Type B pancreatic cell (in vitro differentiated cells): ENCODE results near the gene RAPGEF5. TPM values are rescaled to one million over a fixed set of nuclear protein-coding genes. Genes with fewer than 3 reads are reported as not detected.

ENCODE experiments used
- DNase-seq: peaks from one replicate; pipeline ENCODE4 v3.0.0; 2021; ENCODE audit warnings: mixed read lengths; ENCODE audit not compliant: unreplicated experiment; ENCODE audit errors: extremely low spot score
- H3K27ac Mint-ChIP-seq: 2 replicates; pipeline ENCODE4 v1.8.0; 2021; ENCODE audit warnings: mild to moderate bottlenecking, mixed read lengths
- H3K27me3 Mint-ChIP-seq: 2 replicates; pipeline ENCODE4 v1.8.0; 2021; ENCODE audit warnings: mixed read lengths
- H3K36me3 Mint-ChIP-seq: 2 replicates; pipeline ENCODE4 v1.8.0; 2021; ENCODE audit warnings: mixed read lengths
- H3K4me1 Mint-ChIP-seq: one replicate; pipeline ENCODE4 v1.8.0; 2021; ENCODE audit warnings: mixed read lengths; ENCODE audit not compliant: unreplicated experiment
- H3K4me3 Mint-ChIP-seq: 2 replicates; pipeline ENCODE4 v1.8.0; 2021; ENCODE audit warnings: mild to moderate bottlenecking, mixed read lengths
- H3K9me3 Mint-ChIP-seq: 2 replicates; pipeline ENCODE4 v1.8.0; 2021; ENCODE audit warnings: mixed read lengths
- total RNA-seq: library from RNA; stranded (reverse); gene quantifications from 2 replicates; pipeline ENCODE4 v1.2.1, GENCODE V29; 2021; ENCODE audit warnings: low replicate concordance
- TF ChIP-seq, protein P1 (sequence below): fragments of 200-600 bp; sonication (generic); conservative IDR thresholded peaks from 2 replicates; pipeline ENCODE4 v1.5.0; 2021; ENCODE audit warnings: antibody characterized with exemption, mild to moderate bottlenecking

Gene RAPGEF5
- total RNA-seq, 1 donor from 2014 or later: 13.3 TPM

DNA sequence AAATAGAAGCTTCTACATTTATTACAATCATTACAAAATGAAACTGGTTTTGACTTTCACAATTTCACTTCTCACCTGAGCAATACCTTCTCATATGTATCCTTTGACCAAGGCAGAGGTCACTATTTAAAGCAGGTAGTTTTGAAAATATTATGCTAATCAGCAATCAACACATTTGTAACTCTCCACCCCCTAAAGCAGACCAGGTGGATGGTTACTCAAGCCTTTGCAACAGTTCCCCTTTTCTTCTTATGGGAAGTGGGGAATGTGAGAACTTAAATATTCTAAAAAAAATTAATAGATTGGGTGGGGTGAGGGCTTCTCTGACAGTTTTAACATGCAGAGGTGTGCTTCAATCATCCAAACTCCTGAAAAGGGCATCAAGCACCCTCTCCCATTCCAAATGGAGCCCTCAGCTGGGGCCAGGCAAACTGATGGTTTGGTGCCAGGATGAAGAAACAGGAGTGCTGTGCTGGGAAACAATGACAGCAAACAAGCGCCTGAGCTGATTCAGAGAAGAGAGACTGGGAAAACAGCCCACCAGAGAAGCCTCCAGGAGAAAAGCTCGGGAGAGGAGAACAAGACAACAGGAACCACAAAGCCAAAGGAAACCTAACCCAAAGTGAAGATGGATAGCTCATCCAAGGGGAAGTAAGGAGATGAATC lies 17.1 kb downstream of the RAPGEF5 start:
- no peak overlapping the region for H3K27ac Mint-ChIP-seq
- H3K4me3 Mint-ChIP-seq: no peak overlapping the region

DNA sequence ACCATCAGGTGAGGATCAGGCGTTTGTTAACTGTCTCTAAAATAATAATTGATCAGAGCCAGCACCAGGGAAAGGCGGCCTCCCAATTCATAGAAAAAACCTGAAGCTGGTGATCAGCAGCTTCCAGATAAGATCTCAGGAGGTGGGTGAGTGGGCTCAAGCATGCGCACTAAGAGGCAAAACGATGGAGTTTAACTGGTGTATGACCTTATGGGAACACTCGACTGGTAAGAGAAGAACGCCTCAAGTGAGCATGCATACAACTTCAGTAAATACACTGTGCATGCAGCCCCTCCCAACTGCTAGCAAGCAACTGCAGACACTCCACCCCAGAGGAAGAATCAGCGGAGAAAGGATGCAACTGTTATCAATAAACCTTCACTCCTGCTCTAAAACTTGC lies 18.1 kb downstream of the RAPGEF5 start:
- Mint-ChIP-seq H3K4me3 (no peak overlapping the region), H3K27me3 (no peaks in the 10 kb centered on the region), H3K36me3 (no peaks in the 10 kb centered on the region), H3K4me1 (no peaks in the 10 kb centered on the region), H3K9me3 (no peaks in the 10 kb centered on the region), H3K27ac (no peak overlapping the region)
- TF ChIP-seq, protein P1, sequence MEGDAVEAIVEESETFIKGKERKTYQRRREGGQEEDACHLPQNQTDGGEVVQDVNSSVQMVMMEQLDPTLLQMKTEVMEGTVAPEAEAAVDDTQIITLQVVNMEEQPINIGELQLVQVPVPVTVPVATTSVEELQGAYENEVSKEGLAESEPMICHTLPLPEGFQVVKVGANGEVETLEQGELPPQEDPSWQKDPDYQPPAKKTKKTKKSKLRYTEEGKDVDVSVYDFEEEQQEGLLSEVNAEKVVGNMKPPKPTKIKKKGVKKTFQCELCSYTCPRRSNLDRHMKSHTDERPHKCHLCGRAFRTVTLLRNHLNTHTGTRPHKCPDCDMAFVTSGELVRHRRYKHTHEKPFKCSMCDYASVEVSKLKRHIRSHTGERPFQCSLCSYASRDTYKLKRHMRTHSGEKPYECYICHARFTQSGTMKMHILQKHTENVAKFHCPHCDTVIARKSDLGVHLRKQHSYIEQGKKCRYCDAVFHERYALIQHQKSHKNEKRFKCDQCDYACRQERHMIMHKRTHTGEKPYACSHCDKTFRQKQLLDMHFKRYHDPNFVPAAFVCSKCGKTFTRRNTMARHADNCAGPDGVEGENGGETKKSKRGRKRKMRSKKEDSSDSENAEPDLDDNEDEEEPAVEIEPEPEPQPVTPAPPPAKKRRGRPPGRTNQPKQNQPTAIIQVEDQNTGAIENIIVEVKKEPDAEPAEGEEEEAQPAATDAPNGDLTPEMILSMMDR: no peak
- DNase-seq: no peak

More for the DNA sequence above, 17.1 kb downstream of the RAPGEF5 start:
- DNase-seq: no peak
- Mint-ChIP-seq H3K4me1 (no peaks in the 10 kb centered on the region), H3K36me3 (no peaks in the 10 kb centered on the region), H3K9me3 (no peaks in the 10 kb centered on the region), H3K27me3 (no peaks in the 10 kb centered on the region)
- TF ChIP-seq, protein P1: no peak

DNA sequence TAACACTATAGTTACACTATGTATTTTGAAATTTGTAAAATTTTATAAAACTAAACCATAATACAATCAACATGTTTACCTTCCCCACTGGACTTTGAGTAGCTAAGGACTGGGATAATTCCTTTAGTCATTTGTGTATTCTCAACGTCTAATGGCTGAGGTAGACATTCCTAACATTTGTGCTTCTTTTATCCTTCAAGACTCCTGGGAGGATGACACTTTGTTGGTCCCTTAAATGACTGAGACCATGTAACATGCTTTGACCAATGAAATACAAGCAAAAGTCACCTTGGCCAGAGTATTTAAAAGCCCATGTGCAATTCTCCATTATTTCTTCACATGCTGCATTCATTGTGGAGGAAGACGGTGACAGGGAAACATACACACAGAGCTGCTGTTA lies 18.5 kb downstream of the RAPGEF5 start:
- TF ChIP-seq, protein P1: no peak
- no peaks in the 10 kb centered on the region for H3K36me3 Mint-ChIP-seq
- H3K27ac Mint-ChIP-seq: no peak overlapping the region
- DNase-seq: no peak
- no peaks in the 10 kb centered on the region for H3K4me1 Mint-ChIP-seq
- H3K27me3 Mint-ChIP-seq: no peaks in the 10 kb centered on the region
- H3K4me3 Mint-ChIP-seq: no peak overlapping the region
- H3K9me3 Mint-ChIP-seq: no peaks in the 10 kb centered on the region

DNA sequence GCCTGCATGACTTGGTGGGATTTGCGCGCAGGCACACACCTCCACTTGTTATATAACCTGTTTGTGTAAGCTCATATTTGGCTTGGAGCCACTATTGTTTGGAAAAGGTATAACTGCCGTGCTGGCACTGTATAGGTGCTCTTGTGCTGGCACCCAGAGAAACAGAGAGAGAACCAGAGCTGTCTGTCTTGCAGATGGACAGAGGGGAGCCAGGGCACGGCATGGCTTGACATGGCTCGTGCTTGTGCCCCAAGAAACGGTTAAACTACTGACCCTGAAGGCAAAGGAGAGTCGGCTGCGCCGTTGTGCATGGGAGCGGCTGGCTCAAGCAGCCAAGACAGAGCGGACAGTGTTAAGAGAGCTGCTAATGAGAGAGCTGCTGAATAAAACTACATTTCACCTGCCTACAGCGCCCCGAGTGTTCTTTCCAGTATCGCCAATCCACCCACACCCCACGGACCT lies 23.2 kb downstream of the RAPGEF5 start:
- no peak for DNase-seq
- H3K9me3 Mint-ChIP-seq: peaks cover 4% of the 10 kb centered on the region
- no peaks in the 10 kb centered on the region for H3K27me3 Mint-ChIP-seq
- H3K4me1 Mint-ChIP-seq: peaks cover 11% of the 10 kb centered on the region
- no peaks in the 10 kb centered on the region for H3K36me3 Mint-ChIP-seq
- TF ChIP-seq, protein P1: no peak
- H3K4me3 Mint-ChIP-seq: no peak overlapping the region
- H3K27ac Mint-ChIP-seq: no peak overlapping the region

DNA sequence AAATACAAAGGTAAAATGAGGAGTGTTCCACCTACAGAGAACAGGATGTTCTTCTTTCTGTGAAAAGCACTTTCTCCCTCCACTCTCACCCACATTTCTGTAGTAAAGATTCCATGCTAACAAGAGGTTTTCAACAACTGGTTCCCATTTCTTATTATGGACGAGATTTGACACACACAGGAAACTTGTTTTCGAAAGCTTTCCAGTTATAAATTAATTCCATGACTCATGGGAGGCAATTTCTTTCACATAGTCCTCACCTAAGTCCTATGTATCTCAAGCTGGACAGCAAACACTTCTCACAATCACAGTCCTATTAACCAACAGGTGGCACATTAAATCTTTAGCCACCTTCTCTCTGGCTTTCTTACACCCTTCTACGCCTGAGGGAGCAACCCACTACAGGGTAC lies 24.5 kb downstream of the RAPGEF5 start:
- Mint-ChIP-seq H3K4me1 (peaks cover 11% of the 10 kb centered on the region), H3K9me3 (peaks cover 4% of the 10 kb centered on the region), H3K36me3 (no peaks in the 10 kb centered on the region), H3K27ac (no peak overlapping the region), H3K27me3 (no peaks in the 10 kb centered on the region), H3K4me3 (no peak overlapping the region)
- TF ChIP-seq, protein P1: no peak
- no peak for DNase-seq
